Tibial nerve (tissue), 3 donors: ENCODE measurements around the gene KRT34.

Experiments
- POLR2A ChIP-seq, 2 donors: fragments of 450-650 bp; IDR thresholded peaks; one replicate each; pipeline ENCODE4 v1.6.1; 2017; ENCODE audit warnings: antibody characterized with exemption in 2 of 2, mild to moderate bottlenecking in 2 of 2, moderate library complexity in 2 of 2
- TF ChIP-seq, protein P1 (sequence below), 5 experiments: fragments of 200-600 bp in 3 of 5; fragments of 450-650 bp in 2 of 5; sonication (generic) in 3 of 5; IDR thresholded peaks; one replicate each; pipeline ENCODE4 v1.5.1; 2016 to 2019; ENCODE audit warnings: antibody characterized with exemption in 5 of 5, mild to moderate bottlenecking in 3 of 5, moderate library complexity in 2 of 5

DNA sequence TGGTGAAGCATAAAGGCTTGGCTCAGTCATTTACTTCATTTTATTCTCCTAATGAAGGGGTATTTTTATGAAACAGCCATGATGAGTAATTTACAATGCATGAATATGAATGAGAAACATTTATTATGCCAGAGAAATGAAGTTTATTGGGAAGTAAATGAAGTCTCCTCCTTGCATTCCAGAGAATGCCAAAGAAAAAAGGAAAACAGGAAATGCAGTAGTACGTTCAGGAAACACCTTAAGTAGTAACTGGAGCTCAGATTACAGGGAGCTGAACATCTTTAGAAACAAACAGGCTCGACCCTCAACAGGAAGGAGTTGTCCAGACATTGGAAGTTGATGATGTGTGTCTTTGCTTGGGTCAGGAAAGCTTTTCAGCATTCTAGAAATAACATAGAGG is 4.6 kb downstream of the KRT34 start:
- no peak for TF ChIP-seq POLR2A (IDR thresholded peaks at IDR 0.05)
- TF ChIP-seq, protein P1, sequence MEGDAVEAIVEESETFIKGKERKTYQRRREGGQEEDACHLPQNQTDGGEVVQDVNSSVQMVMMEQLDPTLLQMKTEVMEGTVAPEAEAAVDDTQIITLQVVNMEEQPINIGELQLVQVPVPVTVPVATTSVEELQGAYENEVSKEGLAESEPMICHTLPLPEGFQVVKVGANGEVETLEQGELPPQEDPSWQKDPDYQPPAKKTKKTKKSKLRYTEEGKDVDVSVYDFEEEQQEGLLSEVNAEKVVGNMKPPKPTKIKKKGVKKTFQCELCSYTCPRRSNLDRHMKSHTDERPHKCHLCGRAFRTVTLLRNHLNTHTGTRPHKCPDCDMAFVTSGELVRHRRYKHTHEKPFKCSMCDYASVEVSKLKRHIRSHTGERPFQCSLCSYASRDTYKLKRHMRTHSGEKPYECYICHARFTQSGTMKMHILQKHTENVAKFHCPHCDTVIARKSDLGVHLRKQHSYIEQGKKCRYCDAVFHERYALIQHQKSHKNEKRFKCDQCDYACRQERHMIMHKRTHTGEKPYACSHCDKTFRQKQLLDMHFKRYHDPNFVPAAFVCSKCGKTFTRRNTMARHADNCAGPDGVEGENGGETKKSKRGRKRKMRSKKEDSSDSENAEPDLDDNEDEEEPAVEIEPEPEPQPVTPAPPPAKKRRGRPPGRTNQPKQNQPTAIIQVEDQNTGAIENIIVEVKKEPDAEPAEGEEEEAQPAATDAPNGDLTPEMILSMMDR (IDR thresholded peaks at IDR 0.05) = no peak
